Ascending aorta (tissue), 2 donors: Measurements from ENCODE around the gene SQSTM1. TPM values are rescaled to one million over a fixed set of nuclear protein-coding genes. Genes with fewer than 3 reads are reported as not detected.

Experiments
- DNase-seq, 2 donors: peaks; one replicate each; pipeline ENCODE4 v3.0.0-alpha.2; 2019; ENCODE audit warnings: low spot score in 2 of 2
- H3K27ac ChIP-seq, 2 donors: fragments of 200-600 bp; sonication (generic); one replicate each; pipeline ENCODE4 v1.5.1; 2016 to 2017; ENCODE audit warnings: mild to moderate bottlenecking in 1 of 2
- H3K27me3 ChIP-seq: fragments of 200-600 bp; sonication (generic); one replicate; pipeline ENCODE4 v1.5.1; 2017
- H3K36me3 ChIP-seq, 2 donors: fragments of 200-600 bp; sonication (generic); one replicate each; pipeline ENCODE4 v1.5.1; 2016
- H3K4me1 ChIP-seq, 2 donors: fragments of 200-600 bp; sonication (generic); one replicate each; pipeline ENCODE4 v1.5.1; 2016 to 2017; ENCODE audit warnings: mild to moderate bottlenecking in 1 of 2
- H3K4me3 ChIP-seq, 2 donors: fragments of 200-600 bp; sonication (generic); one replicate each; pipeline ENCODE4 v1.5.1; 2016 to 2017; ENCODE audit warnings: mild to moderate bottlenecking in 1 of 2
- H3K9me3 ChIP-seq, 2 donors: fragments of 200-600 bp; sonication (generic); one replicate each; pipeline ENCODE4 v1.5.1; 2016
- CTCF ChIP-seq, 3 experiments: fragments of 200-600 bp in 2 of 3; fragments of 450-650 bp in 1 of 3; sonication (generic) in 2 of 3; IDR thresholded peaks; one replicate each; pipeline ENCODE4 v1.5.1; 2016 to 2019; ENCODE audit warnings: antibody characterized with exemption in 3 of 3, mild to moderate bottlenecking in 1 of 3, moderate library complexity in 1 of 3
- intact Hi-C: fragments of 100-400 bp; cut with DNase I; formaldehyde crosslinking; loops from one replicate; pipeline ENCODE4 v1.15.1; 2023
- total RNA-seq: library from RNA; depleted of rRNA; stranded (reverse); fragments of >200 nt; gene quantifications from one replicate; pipeline ENCODE4 v1.1.0, GENCODE V29; 2016

Gene SQSTM1
- total RNA-seq, 1 donor from 2014 or later, result 476 TPM

- H3K4me1 ChIP-seq, result no peaks in the 10 kb centered on the region
- DNase-seq, result no peak
- TF ChIP-seq CTCF (IDR thresholded peaks at IDR 0.05), result no peak
- H3K27ac ChIP-seq, result no peak overlapping the region
- intact Hi-C loops, result no loop called here
- H3K36me3 ChIP-seq, result peaks cover 63 to 72% of the 10 kb centered on the region in 2 donors
- H3K27me3 ChIP-seq, result no peaks in the 10 kb centered on the region
- H3K4me3 ChIP-seq, result no peak overlapping the region
- H3K9me3 ChIP-seq, result no peaks in the 10 kb centered on the region
Measured at GRCh38 chr5:179776411-179776938, 44.2 kb upstream of the SQSTM1 start.

- peaks cover 53 to 62% of the 10 kb centered on the region in 2 donors for H3K36me3 ChIP-seq
- H3K27me3 ChIP-seq, result no peaks in the 10 kb centered on the region
- H3K9me3 ChIP-seq, result no peaks in the 10 kb centered on the region
- DNase-seq, result no peak
- H3K27ac ChIP-seq, result no peak overlapping the region
- TF ChIP-seq CTCF (IDR thresholded peaks at IDR 0.05), result no peak
- intact Hi-C loops, result no loop called here
- H3K4me1 ChIP-seq, result no peaks in the 10 kb centered on the region
- H3K4me3 ChIP-seq, result no peak overlapping the region
Measured at GRCh38 chr5:179777456-179777855, 43.2 kb upstream of the SQSTM1 start.

GRCh38 chr5:179777909-179778308, 42.8 kb upstream of the SQSTM1 start:
- Histone ChIP-seq H3K4me3 (no peak overlapping the region), H3K36me3 (peaks cover 49 to 58% of the 10 kb centered on the region in 2 donors), H3K9me3 (no peaks in the 10 kb centered on the region), H3K27ac (no peak overlapping the region), H3K27me3 (no peaks in the 10 kb centered on the region), H3K4me1 (no peaks in the 10 kb centered on the region)
- TF ChIP-seq CTCF (IDR thresholded peaks at IDR 0.05), result no peak
- intact Hi-C loops, result no loop called here
- DNase-seq, result no peak

GRCh38 chr5:179778591-179778990, 42.1 kb upstream of the SQSTM1 start:
- intact Hi-C loops, result no loop called here
- no peak for DNase-seq
- no peak for TF ChIP-seq CTCF (IDR thresholded peaks at IDR 0.05)
- Histone ChIP-seq H3K4me3 (no peak overlapping the region), H3K27ac (no peak overlapping the region), H3K36me3 (peaks cover 42 to 51% of the 10 kb centered on the region in 2 donors), H3K27me3 (no peaks in the 10 kb centered on the region), H3K4me1 (no peaks in the 10 kb centered on the region), H3K9me3 (no peaks in the 10 kb centered on the region)

- peaks cover 30 to 38% of the 10 kb centered on the region in 2 donors for H3K36me3 ChIP-seq
Measured at GRCh38 chr5:179779826-179780225, 40.9 kb upstream of the SQSTM1 start.

More at GRCh38 chr5:179779826-179780225, 40.9 kb upstream of the SQSTM1 start:
- H3K4me1 ChIP-seq, result no peaks in the 10 kb centered on the region
- TF ChIP-seq CTCF (IDR thresholded peaks at IDR 0.05), result no peak
- H3K27ac ChIP-seq, result no peak overlapping the region
- no peak overlapping the region for H3K4me3 ChIP-seq
- DNase-seq, result no peak
- H3K27me3 ChIP-seq, result no peaks in the 10 kb centered on the region
- H3K9me3 ChIP-seq, result no peaks in the 10 kb centered on the region
- intact Hi-C loops, result no loop called here
